Head of caudate nucleus (tissue), 42 donors: ENCODE data around the gene MAPK14.
A peak's percentile ranks its signal among the peaks of the same experiment; 100 is the strongest.

Experiments
- DNase-seq, 42 donors: peaks; one replicate each; pipeline versions ENCODE4 v3.0.0 to v3.0.0-alpha.2; 2020 to 2021; ENCODE audit warnings: mixed read lengths in 7 of 42
- intact Hi-C: fragments of 100-400 bp; cut with DNase I; formaldehyde crosslinking; loops from one replicate; pipeline ENCODE4 v1.15.0; 2022

MAPK14 gene

GRCh38 chr6:36094753-36095496 lies 67.3 kb downstream of the MAPK14 start:
- intact Hi-C loops, result loop anchor here (1.0 kb wide), 1 partner anchor 68 kb away; the partner anchor contains the start of gene MAPK14
- peak; percentile 51 to 95 (median 86) for DNase-seq

- intact Hi-C loops, result loop anchor here (1.0 kb wide), 1 partner anchor 68 kb away; the partner anchor contains the start of gene MAPK14
- no peak for DNase-seq
Measured at GRCh38 chr6:36095497-36096391, 68.1 kb downstream of the MAPK14 start.

- intact Hi-C loops, result no loop called here
- no peak for DNase-seq
Measured at GRCh38 chr6:36098253-36098919, 70.8 kb downstream of the MAPK14 start.

- intact Hi-C loops, result no loop called here
- DNase-seq, result no peak
Measured at GRCh38 chr6:36098920-36099647, 71.5 kb downstream of the MAPK14 start.

- DNase-seq, result no peak
- intact Hi-C loops, result no loop called here
Measured at GRCh38 chr6:36099869-36100483, 72.4 kb downstream of the MAPK14 start.

- intact Hi-C loops, result no loop called here
- no peak for DNase-seq
Measured at GRCh38 chr6:36101691-36102090, 74.1 kb downstream of the MAPK14 start.

- intact Hi-C loops, result no loop called here
- no peak for DNase-seq
Measured at GRCh38 chr6:36102853-36103252, 75.2 kb downstream of the MAPK14 start.

GRCh38 chr6:36104836-36105235 lies 77.2 kb downstream of the MAPK14 start:
- DNase-seq, result no peak
- intact Hi-C loops, result no loop called here

GRCh38 chr6:36109092-36109491 lies 81.5 kb downstream of the MAPK14 start:
- intact Hi-C loops, result no loop called here

GRCh38 chr6:36110050-36110449 lies 82.4 kb downstream of the MAPK14 start:
- intact Hi-C loops, result no loop called here
- no peak for DNase-seq

More at GRCh38 chr6:36109092-36109491, 81.5 kb downstream of the MAPK14 start:
- DNase-seq, result no peak

- no peak for DNase-seq
- intact Hi-C loops, result no loop called here
Measured at GRCh38 chr6:36110863-36111262, 83.3 kb downstream of the MAPK14 start.

- intact Hi-C loops, result no loop called here
- DNase-seq, result no peak
Measured at GRCh38 chr6:36111526-36111925, 83.9 kb downstream of the MAPK14 start.

- intact Hi-C loops, result no loop called here
- no peak for DNase-seq
Measured at GRCh38 chr6:36113049-36113448, 85.4 kb downstream of the MAPK14 start.

GRCh38 chr6:36113703-36114102 lies 86.1 kb downstream of the MAPK14 start:
- intact Hi-C loops, result no loop called here
- no peak for DNase-seq

- no peak for DNase-seq
- intact Hi-C loops, result no loop called here
Measured at GRCh38 chr6:36114798-36115408, 87.3 kb downstream of the MAPK14 start.

- DNase-seq, result no peak
Measured at GRCh38 chr6:36115412-36115811, 87.8 kb downstream of the MAPK14 start.

GRCh38 chr6:36116066-36116864 lies 88.7 kb downstream of the MAPK14 start:
- intact Hi-C loops, result no loop called here
- DNase-seq, result no peak

More at GRCh38 chr6:36115412-36115811, 87.8 kb downstream of the MAPK14 start:
- intact Hi-C loops, result no loop called here
